ENCODE measurements around the gene FUT8. TPM values are rescaled to one million over a fixed set of nuclear protein-coding genes. Genes with fewer than 3 reads are reported as not detected.

Gene FUT8
- total RNA-seq, 1 donor from 2014 or later = 18.1 TPM

DNA sequence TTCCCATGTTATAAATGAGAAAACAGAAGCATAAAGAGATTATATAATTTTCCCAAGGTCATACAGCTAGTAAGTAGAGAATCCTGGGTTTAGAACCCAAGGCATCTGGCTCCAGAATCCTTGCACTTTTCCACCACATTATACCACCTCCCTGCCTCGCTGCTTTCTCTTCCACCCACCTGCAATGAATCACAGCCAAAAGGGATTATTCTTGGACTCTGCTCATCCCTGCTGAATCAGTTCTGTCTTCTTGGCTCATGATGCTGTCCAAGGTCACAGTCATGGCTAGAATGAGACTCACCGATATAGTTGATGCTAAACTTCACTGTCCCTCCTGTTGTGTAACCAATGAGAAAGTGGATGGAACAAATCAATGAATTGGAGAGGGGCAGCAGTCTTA lies 356.6 kb downstream of the FUT8 start:
- Mint-ChIP-seq H3K27me3 (ENCODE audit: low read depth) (peaks cover 10% of the 10 kb centered on the region), H3K9me3 (ENCODE audit: low read depth) (peaks cover 11% of the 10 kb centered on the region), H3K36me3 (ENCODE audit: low read depth) (peaks cover 3% of the 10 kb centered on the region), H3K4me1 (ENCODE audit: low read depth) (no peaks in the 10 kb centered on the region), H3K4me3 (ENCODE audit: unreplicated experiment) (no peak overlapping the region), H3K27ac (ENCODE audit: unreplicated experiment) (no peak overlapping the region)
- TF ChIP-seq CTCF (IDR thresholded peaks at IDR 0.05) = no peak
- no peak for DNase-seq (ENCODE audit: low spot score)

- H3K36me3 Mint-ChIP-seq (ENCODE audit: low read depth) = peaks cover 3% of the 10 kb centered on the region
- H3K4me1 Mint-ChIP-seq (ENCODE audit: low read depth) = no peaks in the 10 kb centered on the region
- H3K4me3 Mint-ChIP-seq (ENCODE audit: unreplicated experiment) = no peak overlapping the region
- no peak for TF ChIP-seq CTCF (IDR thresholded peaks at IDR 0.05)
- H3K9me3 Mint-ChIP-seq (ENCODE audit: low read depth) = peaks cover 11% of the 10 kb centered on the region
- DNase-seq (ENCODE audit: low spot score) = no peak
- no peak overlapping the region for H3K27ac Mint-ChIP-seq (ENCODE audit: unreplicated experiment)
- peaks cover 7% of the 10 kb centered on the region for H3K27me3 Mint-ChIP-seq (ENCODE audit: low read depth)
These were observed 358.2 kb downstream of the FUT8 start for GRCh38 chr14:65770681-65771080.

GRCh38 chr14:65771271-65771670 lies 358.7 kb downstream of the FUT8 start:
- H3K27ac Mint-ChIP-seq (ENCODE audit: unreplicated experiment) = no peak overlapping the region
- H3K4me3 Mint-ChIP-seq (ENCODE audit: unreplicated experiment) = no peak overlapping the region
- no peaks in the 10 kb centered on the region for H3K4me1 Mint-ChIP-seq (ENCODE audit: low read depth)
- peaks cover 3% of the 10 kb centered on the region for H3K36me3 Mint-ChIP-seq (ENCODE audit: low read depth)
- H3K9me3 Mint-ChIP-seq (ENCODE audit: low read depth) = peaks cover 11% of the 10 kb centered on the region
- TF ChIP-seq CTCF (IDR thresholded peaks at IDR 0.05) = no peak
- no peak for DNase-seq (ENCODE audit: low spot score)
- peaks cover 9% of the 10 kb centered on the region for H3K27me3 Mint-ChIP-seq (ENCODE audit: low read depth)

GRCh38 chr14:65772466-65772865 lies 359.9 kb downstream of the FUT8 start:
- H3K27ac Mint-ChIP-seq (ENCODE audit: unreplicated experiment) = no peak overlapping the region
- H3K27me3 Mint-ChIP-seq (ENCODE audit: low read depth) = peaks cover 6% of the 10 kb centered on the region
- peaks cover 11% of the 10 kb centered on the region for H3K9me3 Mint-ChIP-seq (ENCODE audit: low read depth)
- H3K4me3 Mint-ChIP-seq (ENCODE audit: unreplicated experiment) = no peak overlapping the region
- no peaks in the 10 kb centered on the region for H3K4me1 Mint-ChIP-seq (ENCODE audit: low read depth)
- DNase-seq (ENCODE audit: low spot score) = no peak
- H3K36me3 Mint-ChIP-seq (ENCODE audit: low read depth) = peaks cover 3% of the 10 kb centered on the region
- no peak for TF ChIP-seq CTCF (IDR thresholded peaks at IDR 0.05)

DNA sequence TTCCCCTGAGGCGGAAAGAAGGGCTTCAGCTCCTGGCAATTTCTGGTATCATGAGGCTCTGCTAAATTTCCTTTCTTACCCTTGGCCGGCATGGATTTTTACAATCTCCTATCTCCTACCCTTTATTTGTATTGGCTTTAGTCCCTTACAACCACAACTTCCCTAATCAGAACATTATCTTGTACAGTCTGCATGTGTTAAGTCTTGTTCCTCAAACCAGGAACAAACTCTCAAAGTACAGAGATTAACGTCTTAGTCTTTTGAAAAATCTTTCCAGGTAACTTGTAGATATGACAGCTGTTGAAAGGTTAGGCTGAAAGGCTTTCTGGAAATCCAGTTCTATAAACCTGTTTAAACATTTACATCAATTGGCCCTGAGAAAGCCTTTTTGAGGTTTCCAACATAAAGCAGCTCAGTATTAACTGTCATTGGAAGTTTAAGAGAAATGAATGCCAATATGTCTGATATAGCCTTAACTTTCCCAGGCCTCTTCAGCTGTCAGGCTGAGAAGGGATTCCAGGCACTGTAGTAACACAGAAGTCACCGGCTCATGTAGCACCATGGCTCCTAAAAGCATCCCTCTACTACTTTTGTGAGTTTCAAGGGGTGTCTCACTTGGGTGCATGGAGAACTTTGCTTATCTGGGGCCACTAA lies 360.5 kb downstream of the FUT8 start:
- Mint-ChIP-seq H3K4me1 (ENCODE audit: low read depth) (no peaks in the 10 kb centered on the region), H3K36me3 (ENCODE audit: low read depth) (peaks cover 1% of the 10 kb centered on the region), H3K9me3 (ENCODE audit: low read depth) (peaks cover 9% of the 10 kb centered on the region), H3K27ac (ENCODE audit: unreplicated experiment) (no peak overlapping the region), H3K27me3 (ENCODE audit: low read depth) (peaks cover 6% of the 10 kb centered on the region), H3K4me3 (ENCODE audit: unreplicated experiment) (no peak overlapping the region)
- no peak for DNase-seq (ENCODE audit: low spot score)
- no peak for TF ChIP-seq CTCF (IDR thresholded peaks at IDR 0.05)

Data from chondrocyte (in vitro differentiated cells).